Uterus (tissue), 4 donors: ENCODE data around the gene ID3. TPM values are rescaled to one million over a fixed set of nuclear protein-coding genes. Genes with fewer than 3 reads are reported as not detected.

ENCODE experiments used
- DNase-seq, 2 donors: peaks; one replicate each; pipeline ENCODE4 v3.0.0-alpha.2; 2019 to 2020
- H3K27ac ChIP-seq, 2 donors: fragments of 200-600 bp; sonication (generic); 1 replicate in 1 of 2; 2 replicates in 1 of 2; pipeline ENCODE4 v1.5.1; 2016 to 2018
- H3K27me3 ChIP-seq, 2 donors: fragments of 200-600 bp; sonication (generic); one replicate each; pipeline ENCODE4 v1.5.1; 2018 to 2019; ENCODE audit warnings: control low read depth in 1 of 2
- H3K36me3 ChIP-seq, 2 donors: fragments of 200-600 bp; sonication (generic); one replicate each; pipeline ENCODE4 v1.5.1; 2019; ENCODE audit warnings: control low read depth in 1 of 2
- H3K4me1 ChIP-seq, 2 donors: fragments of 200-600 bp; sonication (generic); one replicate each; pipeline ENCODE4 v1.5.1; 2018 to 2019; ENCODE audit warnings: control low read depth in 1 of 2
- H3K4me3 ChIP-seq, 2 donors: fragments of 200-600 bp; sonication (generic); 1 replicate in 1 of 2; 2 replicates in 1 of 2; pipeline ENCODE4 v1.5.1; 2018 to 2019; ENCODE audit warnings: mild to moderate bottlenecking in 1 of 2
- H3K9me3 ChIP-seq, 2 donors: fragments of 200-600 bp; sonication (generic); one replicate each; pipeline ENCODE4 v1.5.1; 2019; ENCODE audit warnings: control low read depth in 1 of 2
- CTCF ChIP-seq, 4 experiments: fragments of 200-600 bp in 2 of 4; fragments of 450-650 bp in 2 of 4; sonication (generic) in 2 of 4; IDR thresholded peaks; one replicate each; pipeline ENCODE4 v1.5.1; 2016 to 2019; ENCODE audit warnings: antibody characterized with exemption in 4 of 4, mild to moderate bottlenecking in 2 of 4, moderate library complexity in 1 of 4
- POLR2A ChIP-seq, 2 donors: fragments of 450-650 bp; IDR thresholded peaks; one replicate each; pipeline ENCODE4 v1.6.1; 2016; ENCODE audit warnings: antibody characterized with exemption in 2 of 2, mild to moderate bottlenecking in 1 of 2, moderate library complexity in 1 of 2
- intact Hi-C: fragments of 100-400 bp; cut with DNase I; formaldehyde crosslinking; loops from one replicate; pipeline ENCODE4 v1.15.1; 2023; ENCODE audit warnings: low total_unique reads
- total RNA-seq, 4 donors: library from RNA; depleted of rRNA in 3 of 4; stranded (reverse); fragments of >200 nt in 3 of 4; gene quantifications; one replicate each; pipeline versions ENCODE4 v1.1.0 to v1.2.4, GENCODE V29; 2014 to 2023
- donor health status: DM: yes; HTN: yes; CAD: no.

ID3 gene
- total RNA-seq, 4 donors from 2014 or later: 38.4 to 652 (median 260) TPM

DNA sequence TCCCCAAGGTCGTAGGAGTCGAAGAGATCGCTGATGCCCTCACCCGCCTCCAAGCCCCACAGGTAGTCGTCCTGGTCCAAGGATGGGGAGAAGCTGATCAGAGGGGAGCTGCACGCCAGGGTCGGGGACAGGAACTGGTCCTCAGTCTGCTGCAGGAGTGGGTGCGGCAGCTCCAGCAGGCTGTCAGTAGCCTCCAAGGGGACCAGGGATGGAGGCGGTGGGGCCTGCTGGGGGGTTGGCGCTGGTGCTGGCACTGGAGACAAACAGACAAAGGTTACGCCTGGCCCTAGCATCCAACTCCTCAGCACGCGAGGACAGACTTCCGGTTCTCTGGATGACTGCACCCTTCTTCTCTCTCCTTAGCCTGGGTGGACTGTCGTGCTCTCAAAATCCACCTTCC lies 49.4 kb downstream of the ID3 start:
- Histone ChIP-seq H3K27ac (no peak overlapping the region), H3K27me3 (no peaks in the 10 kb centered on the region), H3K4me1 (no peaks in the 10 kb centered on the region), H3K4me3 (no peak overlapping the region), H3K9me3 (no peaks in the 10 kb centered on the region), H3K36me3 (no peaks in the 10 kb centered on the region)
- no peak for DNase-seq
- TF ChIP-seq POLR2A (IDR thresholded peaks at IDR 0.05) (no peak), CTCF (IDR thresholded peaks at IDR 0.05) (no peak)
- intact Hi-C loops: no loop called here

Other genes with a start within 250 kb of the ID3 start
- gene HNRNPR, start 215.2 kb downstream of the ID3 start, total RNA-seq: 100 to 1,000 TPM in 2 of 4 donors, 10 to 100 TPM in 2; 29.7 to 230 (median 116) TPM
- 10 to 100 TPM; 12.1 to 88.8 (median 21.6) TPM for gene ZNF436, start 189.7 kb downstream of the ID3 start, total RNA-seq
- gene TCEA3, start 134.8 kb downstream of the ID3 start, total RNA-seq: 10 to 100 TPM; 20.6 to 70.9 (median 27.8) TPM
- gene ASAP3, start 75.3 kb downstream of the ID3 start, total RNA-seq: 10 to 100 TPM; 48.4 to 87.7 (median 68.2) TPM
- 1 to 10 TPM in 1 of 4 donors, under 1 TPM in 1, not detected in 2; 0.12 to 4.4 TPM for gene E2F2, start 28.3 kb downstream of the ID3 start, total RNA-seq
- 1,000 to 10,000 TPM in 3 of 4 donors, 100 to 1,000 TPM in 1; 710 to 1,429 (median 1,220) TPM for gene RPL11, start 132.3 kb upstream of the ID3 start, total RNA-seq
- gene ELOA, start 184.0 kb upstream of the ID3 start, total RNA-seq: 10 to 100 TPM in 3 of 4 donors, 1 to 10 TPM in 1; 9.7 to 35.7 (median 22.6) TPM
- 10 to 100 TPM; 27.4 to 59.0 (median 49.9) TPM for gene PITHD1, start 218.9 kb upstream of the ID3 start, total RNA-seq
- gene LYPLA2, start 231.6 kb upstream of the ID3 start, total RNA-seq: 10 to 100 TPM in 3 of 4 donors, 1 to 10 TPM in 1; 4.6 to 33.5 (median 20.3) TPM
- gene GALE, start 241.3 kb upstream of the ID3 start, total RNA-seq: 10 to 100 TPM; 14.1 to 16.7 (median 15.0) TPM